NCI-H460 (cell line): ENCODE results near the gene JAK3. TPM values are rescaled to one million over a fixed set of nuclear protein-coding genes. Genes with fewer than 3 reads are reported as not detected.
A peak's percentile ranks its signal among the peaks of the same experiment; 100 is the strongest.

ENCODE experiments used
- DNase-seq: peaks from one replicate; pipeline ENCODE4 v3.0.0-alpha.2; 2016; ENCODE audit warnings: low read depth; ENCODE audit errors: extremely low read depth
- total RNA-seq: library from RNA; depleted of rRNA; stranded (reverse); fragments of >200 nt; shearing (Covaris generic); gene quantifications from 2 replicates; pipeline ENCODE4 v1.2.3, GENCODE V29; 2014

Gene JAK3
- total RNA-seq, 1 experiment from 2014 or later: 1.4 TPM

DNA sequence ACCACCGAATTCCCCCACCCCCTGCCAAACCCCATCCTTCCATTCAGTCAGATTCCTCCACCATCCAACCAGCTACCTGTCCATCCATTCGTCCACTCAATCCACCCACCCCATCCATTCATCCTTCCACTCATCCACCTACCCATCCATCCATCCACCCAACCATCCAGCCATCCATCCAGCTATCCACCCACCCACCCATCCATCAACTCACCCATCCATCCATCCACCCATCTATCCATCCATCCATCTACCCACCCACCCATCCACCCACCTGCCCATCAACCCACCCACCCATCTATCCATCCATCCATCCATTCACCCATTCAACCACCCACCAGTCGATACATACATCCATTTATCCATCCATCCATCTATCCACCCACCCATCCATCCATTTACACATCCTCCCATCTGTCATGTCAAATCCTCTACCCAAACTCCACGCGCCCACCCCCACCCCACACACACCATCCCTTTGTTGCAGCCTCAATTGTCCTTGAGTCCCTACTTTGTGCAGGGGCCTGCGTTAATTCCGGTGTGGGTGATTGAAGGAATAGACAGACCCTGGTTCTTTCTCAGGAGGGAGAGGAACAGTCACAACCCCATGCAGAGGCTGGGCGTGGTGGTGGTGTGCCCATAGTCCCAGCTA, 18.7 kb upstream of the JAK3 start:
- no peak for DNase-seq

DNA sequence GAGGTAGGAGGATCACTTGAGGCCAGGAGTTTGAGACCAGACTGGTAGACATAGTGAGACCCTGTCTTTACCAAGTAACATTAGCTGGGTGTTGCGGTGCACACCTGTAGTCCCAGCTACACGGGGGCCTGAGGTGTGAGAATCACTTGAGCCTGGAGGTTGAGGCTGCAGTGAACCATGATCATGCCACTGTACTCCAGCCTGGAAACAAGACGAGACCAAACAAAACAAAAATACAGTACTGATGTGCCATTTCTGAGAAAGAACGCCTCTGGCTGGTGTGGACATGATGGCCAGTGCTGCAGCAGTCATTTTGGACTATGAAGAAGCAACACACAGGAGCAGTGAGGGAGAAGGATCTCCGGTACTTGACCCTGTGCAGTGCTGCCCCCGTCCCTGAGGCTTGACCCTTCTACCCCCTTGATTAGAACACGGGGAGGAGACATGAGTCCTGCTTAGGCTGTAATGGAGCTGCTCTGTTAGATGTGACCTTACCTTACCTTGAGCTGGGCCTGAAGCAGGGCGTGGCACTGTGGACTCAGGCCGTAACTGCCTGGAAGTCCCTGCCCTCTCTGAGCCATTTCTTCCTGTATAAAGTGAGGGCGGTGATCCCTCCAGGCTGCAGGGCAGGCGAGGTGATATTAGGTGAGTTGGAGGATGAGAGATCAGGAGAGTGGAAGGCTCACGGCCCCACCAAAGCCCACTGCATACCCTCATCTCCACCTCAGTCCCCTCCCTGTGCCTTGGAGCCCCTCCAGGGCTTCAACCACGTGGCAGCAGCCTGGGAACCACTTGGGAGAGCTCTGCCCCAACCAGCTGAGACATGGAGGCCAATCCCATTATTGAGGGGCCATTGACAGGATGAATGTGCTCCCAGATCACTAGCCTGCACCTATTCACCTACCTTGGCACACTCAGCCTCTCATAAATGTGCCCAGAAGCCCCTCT, 17.9 kb upstream of the JAK3 start:
- no peak for DNase-seq

DNA sequence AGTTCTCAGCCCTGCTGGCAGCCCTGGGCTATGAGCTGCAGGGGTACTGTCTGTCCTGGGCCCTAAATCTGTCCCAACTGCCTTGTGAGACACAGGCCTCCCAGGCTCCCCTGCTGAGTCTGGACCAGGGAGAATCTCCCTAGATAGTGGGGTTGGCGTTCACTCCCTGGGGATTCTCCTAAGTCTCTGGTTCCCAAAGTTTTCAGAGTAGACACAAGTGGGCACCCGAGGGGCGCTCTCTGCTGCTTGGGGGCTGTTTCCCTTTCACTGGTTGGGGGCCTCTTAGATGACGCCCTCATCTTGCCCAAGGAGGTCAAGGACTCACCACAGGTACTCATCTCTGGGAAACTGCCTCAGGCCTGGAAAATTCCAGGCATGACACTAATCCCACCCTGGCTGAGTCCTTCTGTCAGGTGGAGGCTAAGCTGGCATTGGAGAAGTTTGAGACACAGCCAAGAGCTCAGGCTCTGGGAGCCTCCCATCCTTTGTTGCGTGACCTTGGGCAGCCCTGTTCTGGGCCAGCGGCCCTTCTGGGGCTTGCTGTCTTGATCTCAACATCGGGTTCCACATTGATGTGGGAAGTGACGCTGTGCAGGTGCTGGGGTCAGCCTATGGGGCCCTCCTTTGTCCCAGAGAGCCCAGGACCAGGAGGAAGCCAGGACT, 15.9 kb upstream of the JAK3 start:
- no peak for DNase-seq

DNA sequence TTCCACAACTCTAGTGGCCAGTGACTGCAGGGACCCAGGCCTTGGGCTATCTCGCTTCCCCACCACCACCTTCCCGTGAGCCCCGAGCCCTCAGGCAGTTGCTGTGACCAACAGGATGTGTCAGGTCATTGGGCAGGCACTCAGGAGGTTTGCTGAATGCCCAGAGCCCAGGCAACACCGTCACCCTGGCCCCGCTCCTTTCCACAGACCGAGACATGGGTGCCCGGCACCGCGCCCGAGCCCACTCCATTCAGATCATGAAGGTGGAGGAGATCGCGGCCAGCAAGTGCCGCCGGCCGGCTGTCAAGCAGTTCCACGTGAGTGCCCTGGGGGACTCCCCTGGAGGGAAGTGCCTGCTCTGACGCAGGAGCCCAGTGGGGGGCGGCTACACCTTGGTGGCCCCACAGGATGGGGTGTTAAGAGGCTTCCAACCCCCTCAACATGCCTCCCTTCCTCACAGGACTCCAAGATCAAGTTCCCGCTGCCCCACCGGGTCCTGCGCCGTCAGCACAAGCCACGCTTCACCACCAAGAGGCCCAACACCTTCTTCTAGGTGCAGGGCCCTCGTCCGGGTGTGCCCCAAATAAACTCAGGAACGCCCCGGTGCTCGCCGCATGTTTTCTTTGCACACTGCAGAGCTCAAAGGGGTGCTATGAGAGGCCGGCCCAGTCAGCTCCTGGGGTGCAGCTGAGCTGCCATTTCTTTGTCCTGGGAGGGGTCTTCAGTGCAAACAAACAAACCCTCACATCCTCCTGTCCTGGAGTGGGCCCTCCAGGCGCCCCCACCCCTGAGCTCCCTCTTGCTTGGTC, 15.1 kb upstream of the JAK3 start:
- no peak for DNase-seq

DNA sequence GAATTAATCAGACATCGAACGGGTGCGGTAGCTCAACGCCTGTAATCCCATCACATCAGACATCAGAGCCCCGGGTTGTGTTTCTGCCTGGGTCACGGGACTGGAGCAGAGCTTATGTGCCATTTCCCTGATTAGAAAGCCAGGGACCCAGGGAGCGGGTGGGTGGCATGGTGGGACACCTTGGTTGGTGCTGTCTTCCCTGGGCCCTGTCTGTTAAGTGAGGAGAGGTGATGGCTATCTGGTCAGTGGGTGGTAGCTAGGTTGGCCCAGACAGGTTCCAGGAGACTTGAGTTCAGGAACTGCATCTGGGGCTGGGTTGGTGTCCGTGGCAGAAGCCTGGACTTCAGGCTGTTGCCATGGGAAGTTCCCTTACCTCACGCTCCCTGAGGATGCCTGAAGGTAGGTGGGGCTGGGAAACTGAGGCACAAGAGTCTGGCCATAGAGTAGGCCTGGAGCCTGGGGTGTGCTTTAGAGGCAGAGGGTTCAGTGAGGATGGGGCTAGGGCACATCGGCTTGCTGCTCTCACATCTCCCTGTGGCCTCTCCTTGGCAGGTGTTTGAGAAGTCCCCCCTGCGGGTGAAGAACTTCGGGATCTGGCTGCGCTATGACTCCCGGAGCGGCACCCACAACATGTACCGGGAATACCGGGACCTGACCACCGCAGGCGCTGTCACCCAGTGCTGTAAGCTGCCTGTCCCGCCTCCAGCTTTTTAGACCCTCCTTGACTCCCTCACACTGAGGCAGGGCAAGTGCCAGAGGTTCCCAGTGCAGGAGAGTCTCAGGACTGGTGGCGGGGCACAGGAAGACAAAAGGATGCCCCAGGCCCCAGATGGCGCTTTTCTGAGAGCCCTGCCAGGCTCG, 14.0 kb upstream of the JAK3 start:
- no peak for DNase-seq

DNA sequence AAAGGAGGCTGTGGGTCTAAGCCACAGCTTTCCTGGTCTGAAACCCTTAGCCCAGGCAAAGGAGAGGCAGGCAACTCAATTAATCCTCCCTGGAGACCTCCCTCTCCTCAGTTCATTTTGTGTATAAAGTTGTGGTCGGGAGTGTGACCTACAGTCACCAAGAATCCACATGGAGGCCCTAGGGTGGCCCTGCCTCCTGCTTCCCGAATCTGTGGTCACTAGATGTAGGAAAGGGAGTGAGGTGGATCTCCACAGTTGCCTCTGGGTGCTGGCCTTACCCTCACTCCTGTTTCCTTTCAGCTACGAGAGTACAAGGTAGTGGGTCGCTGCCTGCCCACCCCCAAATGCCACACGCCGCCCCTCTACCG, 13.2 kb upstream of the JAK3 start:
- DNase-seq: no peak

DNA sequence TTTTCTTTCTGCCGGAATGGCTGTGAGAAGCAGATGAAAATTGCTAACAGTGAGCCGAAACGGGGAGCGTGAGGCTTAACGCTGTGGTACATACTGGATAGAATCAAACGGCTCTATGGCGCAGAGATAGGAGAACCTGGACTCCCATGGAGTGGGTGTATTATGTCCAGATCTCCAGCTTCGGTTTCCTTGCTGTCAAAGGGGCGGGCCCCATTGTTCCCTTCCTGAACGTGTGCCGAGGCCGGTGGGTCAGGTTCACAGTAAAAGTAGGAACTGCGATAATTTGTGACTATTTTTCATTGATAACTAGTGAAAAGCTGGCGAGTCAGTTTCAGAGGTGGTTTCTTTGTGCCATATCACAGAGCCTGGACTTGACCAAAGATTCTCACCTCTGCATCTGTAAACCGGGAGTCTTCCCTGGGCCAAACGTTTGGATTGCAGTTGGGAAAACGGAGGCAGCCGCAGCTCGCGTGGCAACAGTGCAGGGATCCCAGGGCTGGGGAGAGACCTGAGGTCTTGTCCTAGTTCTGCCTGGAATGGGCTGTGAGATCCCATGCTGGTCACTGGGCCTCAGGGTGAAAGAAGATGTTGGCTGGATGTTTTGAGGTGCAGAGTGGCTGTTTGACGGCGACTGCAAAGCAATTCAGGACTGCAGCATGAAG, 12.7 kb upstream of the JAK3 start:
- no peak for DNase-seq

DNA sequence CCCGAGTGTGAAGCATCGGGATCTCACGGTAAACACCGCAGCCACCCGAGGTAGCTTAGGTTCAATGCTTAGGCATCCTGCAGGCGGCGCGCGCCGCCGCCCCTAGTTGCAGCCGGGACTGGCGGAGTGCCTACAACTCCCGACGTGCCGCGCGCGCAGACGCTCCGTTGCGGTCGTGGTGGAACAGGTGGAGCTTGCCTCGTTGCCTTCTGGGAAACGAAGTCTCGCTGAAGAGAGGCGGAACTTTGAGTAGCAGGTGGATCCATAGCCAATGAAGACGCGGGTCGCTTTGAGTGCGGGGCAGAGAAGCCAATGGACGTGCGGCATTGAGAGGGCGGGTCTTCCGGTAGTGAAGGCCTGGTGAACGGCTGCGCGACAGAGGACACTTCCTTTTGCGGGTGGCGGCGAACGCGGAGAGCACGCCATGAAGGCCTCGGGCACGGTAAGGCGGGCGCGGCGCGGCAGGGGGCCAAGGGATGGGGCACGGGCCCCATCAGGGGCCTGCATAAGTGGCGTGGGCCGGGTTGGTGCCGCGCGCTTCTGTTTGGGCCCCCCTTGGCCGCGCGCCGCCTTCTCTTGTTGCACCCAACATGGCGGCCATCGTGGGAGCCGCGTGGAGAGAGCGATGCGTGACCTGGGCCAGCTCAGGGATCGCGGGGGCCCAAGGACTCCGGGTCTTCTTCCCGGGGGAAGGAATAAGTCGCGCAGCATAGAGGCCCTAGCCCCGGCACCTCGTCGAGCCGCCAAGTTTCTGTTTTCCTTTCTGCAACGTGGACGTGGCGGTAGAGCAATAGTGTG, 11.9 kb upstream of the JAK3 start, which contains the start of gene RPL18A:
RPL18A (plus strand) TSS at position 378 of the 798 bp plus-strand sequence; CDS start at position 425, 47 bp downstream.
- peak; percentile 99 for DNase-seq

DNA sequence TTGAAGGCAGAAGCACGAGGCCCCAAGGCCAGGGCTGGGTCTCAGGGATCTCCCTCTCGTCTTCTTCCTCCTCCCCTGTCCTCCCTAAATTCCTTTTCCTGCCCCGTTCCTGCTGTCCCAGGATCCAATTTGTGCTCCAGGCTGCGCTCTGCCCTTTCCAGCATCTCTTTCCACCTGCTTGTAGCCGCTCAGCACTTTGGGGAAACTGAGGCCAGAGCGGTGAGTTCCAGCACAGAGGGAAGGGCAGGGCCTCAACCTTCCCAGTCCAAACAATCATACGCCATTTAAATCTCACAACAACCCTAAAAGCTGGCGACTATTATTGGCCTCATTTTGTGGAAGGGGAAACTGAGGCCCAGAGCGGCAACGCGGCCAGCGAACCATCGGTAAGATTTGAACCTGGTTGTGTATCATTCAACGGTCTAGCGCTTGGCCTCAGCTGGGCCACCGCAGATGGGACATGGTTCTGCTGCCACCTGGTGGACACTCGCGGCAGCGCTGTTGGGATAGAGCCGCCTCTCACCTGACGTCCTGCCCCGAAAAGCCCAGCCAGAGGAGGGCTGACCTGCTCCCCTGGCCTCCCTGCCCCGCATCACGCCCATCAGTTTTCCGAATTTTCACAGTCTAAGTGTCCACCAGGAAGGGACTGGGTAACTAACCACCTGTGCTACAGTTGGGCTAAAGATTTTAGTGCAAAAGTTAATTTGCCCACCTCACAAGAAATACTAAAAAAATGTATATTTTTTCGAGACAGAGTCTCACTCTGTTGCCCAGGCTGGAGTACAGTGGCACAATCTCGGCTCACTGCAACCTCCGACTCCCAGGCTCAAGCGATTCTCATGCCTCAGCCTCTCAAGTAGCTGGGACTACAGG, 7.7 kb upstream of the JAK3 start:
- DNase-seq: peak; percentile 64

DNA sequence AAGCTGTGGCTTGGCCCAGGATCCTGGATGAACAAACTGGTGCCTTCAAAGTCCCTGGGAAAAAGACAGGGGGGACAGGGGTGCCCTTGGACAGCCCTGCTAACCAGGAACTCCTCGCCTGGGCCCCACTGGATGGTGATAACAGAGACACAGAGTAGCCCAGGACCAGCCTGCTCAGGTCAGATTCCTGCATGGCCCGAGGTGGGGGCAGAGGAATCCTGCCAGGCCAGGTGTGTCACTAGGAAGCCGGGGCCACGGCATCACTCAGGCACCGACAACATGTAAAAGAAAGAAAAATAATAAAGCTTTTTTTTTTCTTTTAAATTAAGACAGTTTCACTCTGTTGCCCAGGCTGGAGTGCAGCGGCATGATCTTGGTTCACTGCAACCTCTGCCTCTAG, 6.3 kb upstream of the JAK3 start:
- DNase-seq: no peak

DNA sequence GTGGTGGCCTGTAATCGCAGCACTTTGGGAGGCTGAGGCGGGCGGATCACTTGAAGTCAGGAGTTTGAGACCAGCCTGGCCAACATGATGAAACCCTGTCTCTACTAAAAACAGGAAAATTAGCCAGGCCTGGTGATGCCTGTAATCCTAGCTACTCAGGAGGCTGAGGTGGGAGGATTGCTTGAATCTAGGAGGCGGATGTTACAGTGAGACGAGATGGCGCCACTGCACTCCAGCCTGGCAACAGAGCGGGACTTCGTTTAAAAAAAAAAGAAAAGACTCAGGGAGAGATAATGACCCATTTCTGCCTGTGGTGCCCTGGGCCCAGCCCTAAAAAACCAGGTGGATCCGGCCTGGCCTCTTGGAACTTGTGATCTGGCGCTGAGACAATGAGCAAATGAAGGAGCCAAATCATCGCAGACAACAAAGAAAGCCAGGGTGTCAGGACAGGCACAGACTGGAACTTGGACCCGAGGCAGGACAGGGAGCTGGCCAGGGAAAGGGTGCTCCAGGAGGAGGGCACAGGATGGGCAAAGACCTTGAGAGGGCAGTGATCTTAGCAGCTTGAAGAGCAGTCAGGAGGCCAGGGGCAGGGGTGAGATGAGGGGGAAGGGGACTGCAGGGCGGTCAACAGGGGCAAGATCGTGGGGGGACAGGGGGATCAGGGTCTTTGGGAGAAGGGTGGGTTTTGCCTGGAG, 962 bp upstream of the JAK3 start:
- DNase-seq: no peak

DNA sequence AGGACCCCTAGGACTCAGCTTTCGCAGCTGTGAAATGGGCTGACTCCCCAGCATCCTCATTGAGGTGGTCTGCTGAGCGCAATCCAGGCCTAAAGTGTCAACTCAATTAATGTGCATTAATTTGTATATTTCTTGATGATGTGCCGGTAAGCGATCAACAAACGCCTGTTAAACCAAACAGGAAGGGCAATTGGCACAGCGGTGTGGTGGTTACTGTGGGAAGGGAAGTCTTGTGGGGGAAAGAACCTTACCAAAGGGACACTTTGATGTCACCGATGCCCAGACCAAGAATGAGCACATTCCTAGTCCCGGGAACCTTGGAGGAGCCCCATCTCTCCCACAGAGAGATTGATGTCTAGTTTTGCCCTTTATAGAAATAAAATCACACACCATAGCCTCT, 1.6 kb downstream of the JAK3 start:
- DNase-seq: no peak

DNA sequence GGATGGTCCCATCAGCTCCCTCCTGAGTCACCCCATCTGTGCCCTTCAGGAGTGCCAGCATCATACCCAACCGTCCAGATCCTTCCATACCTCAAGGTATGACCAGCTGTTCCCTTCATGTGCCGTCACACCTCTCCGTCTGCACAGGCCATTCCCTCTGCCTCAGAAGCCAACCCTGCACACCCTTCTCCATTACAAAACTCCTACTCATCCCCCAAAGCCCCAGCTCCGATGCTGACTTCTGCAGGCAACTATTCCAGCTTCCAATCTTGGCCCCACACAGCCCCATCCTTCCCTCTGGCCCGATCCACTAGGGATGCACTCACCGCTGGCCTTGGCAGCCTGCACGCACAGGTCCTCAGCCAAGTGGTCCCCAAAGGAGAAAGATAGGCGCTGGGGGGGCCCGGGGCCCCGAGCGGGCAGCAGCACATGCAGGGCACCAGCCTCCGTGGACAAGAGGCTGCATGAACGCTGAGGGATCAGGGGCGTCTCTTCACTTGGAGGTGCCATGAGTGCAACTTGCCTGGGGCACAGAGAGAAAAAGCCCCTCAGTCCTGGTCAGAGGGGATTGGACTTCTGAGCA, 3.8 kb downstream of the JAK3 start:
- DNase-seq: no peak

DNA sequence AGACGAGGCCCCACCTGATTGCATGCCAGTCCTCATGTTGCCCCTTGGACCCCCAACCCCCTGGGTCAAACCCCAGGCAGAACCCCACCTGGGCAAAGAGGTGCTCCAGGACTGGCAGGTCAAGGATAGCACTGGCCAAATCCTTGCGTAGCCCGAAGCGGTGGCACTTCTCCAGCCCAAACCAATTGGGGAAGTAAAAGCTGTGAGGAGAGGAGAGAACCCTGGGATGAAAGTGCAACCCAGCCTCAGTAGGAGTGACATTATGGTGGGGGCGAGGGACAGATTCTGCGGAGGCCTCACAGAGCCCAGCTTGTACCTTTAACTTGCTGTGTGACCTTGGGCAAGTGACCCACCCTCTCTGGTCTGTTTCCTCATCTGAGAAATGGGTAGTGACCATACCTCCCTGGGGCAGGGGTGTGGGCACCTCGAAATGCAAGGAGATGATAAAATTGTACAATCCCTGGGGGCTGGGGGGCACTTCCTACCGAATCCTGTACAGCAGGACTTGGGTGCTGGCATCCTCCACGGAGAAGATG, 4.4 kb downstream of the JAK3 start:
- DNase-seq: no peak

DNA sequence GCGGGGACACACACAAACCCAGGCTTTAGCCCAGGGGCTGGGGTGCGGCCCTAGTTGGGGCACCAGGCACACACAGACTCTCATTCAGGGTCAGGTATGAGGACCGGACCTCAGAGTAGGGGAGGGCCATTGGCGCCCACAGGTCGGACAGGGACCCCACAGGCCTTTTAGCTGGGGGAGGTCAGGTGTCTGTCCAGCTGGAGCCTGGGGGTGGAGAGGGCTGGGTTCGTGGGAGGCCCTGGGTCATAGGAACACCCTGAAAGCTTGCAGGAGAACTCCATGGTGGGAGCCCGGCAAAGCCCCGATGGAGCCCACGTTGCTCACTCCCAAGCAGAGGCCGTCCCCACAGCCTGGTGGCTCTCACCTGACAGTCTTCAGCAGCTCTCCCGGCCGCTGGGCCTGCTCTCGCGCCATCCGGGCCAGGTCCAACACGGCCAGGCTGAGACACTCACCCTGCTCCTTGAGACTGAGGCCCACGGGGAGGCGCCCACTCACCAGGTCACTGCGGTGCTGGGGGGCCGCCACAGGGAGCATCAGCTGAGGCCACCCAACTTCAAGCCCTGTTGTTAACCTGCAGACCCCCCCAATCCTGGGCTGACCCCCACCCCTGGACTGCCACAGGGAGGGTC, 5.0 kb downstream of the JAK3 start:
- no peak for DNase-seq
